ENCODE data around the gene SMTN.

- TF ChIP-seq, protein P1, sequence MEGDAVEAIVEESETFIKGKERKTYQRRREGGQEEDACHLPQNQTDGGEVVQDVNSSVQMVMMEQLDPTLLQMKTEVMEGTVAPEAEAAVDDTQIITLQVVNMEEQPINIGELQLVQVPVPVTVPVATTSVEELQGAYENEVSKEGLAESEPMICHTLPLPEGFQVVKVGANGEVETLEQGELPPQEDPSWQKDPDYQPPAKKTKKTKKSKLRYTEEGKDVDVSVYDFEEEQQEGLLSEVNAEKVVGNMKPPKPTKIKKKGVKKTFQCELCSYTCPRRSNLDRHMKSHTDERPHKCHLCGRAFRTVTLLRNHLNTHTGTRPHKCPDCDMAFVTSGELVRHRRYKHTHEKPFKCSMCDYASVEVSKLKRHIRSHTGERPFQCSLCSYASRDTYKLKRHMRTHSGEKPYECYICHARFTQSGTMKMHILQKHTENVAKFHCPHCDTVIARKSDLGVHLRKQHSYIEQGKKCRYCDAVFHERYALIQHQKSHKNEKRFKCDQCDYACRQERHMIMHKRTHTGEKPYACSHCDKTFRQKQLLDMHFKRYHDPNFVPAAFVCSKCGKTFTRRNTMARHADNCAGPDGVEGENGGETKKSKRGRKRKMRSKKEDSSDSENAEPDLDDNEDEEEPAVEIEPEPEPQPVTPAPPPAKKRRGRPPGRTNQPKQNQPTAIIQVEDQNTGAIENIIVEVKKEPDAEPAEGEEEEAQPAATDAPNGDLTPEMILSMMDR (IDR thresholded peaks at IDR 0.05) = no peak
- TF ChIP-seq POLR2A (IDR thresholded peaks at IDR 0.05) = no peak
Measured at GRCh38 chr22:31122532-31123291, 41.6 kb downstream of the SMTN start, which contains the start of gene INPP5J.
